ENCODE data around the gene NTMT2.
"Not testable (repeated sequence)": the region's sequence is repeated elsewhere in the genome, so short reads cannot be mapped to it uniquely, and the experiment has no call there.

The NTMT2 gene

GRCh38 chr1:170162459-170163246, 16.9 kb downstream of the NTMT2 start:
- no peak for DNase-seq

GRCh38 chr1:170164103-170164763, 18.5 kb downstream of the NTMT2 start:
- DNase-seq: no peak

- no peak for DNase-seq
These were observed 20.9 kb downstream of the NTMT2 start for GRCh38 chr1:170166518-170167180.

GRCh38 chr1:170168265-170168664, 22.5 kb downstream of the NTMT2 start:
- no peak for DNase-seq

GRCh38 chr1:170170513-170170912, 24.8 kb downstream of the NTMT2 start:
- not testable (repeated sequence) for DNase-seq

- DNase-seq: no peak
These were observed 28.6 kb downstream of the NTMT2 start for GRCh38 chr1:170174395-170174794.

GRCh38 chr1:170175041-170175440, 29.3 kb downstream of the NTMT2 start:
- no peak for DNase-seq

GRCh38 chr1:170175484-170175883, 29.7 kb downstream of the NTMT2 start:
- no peak for DNase-seq

- DNase-seq: no peak
These were observed 31.0 kb downstream of the NTMT2 start for GRCh38 chr1:170176772-170177171.

- no peak for DNase-seq
These were observed 36.7 kb downstream of the NTMT2 start for GRCh38 chr1:170182442-170182841.

- DNase-seq: no peak
These were observed 46.8 kb downstream of the NTMT2 start for GRCh38 chr1:170192546-170192945.

GRCh38 chr1:170194451-170194850, 48.7 kb downstream of the NTMT2 start:
- no peak for DNase-seq

GRCh38 chr1:170196490-170197236, 50.9 kb downstream of the NTMT2 start:
- no peak for DNase-seq

GRCh38 chr1:170198090-170198489, 52.3 kb downstream of the NTMT2 start:
- DNase-seq: no peak

GRCh38 chr1:170198584-170198983, 52.8 kb downstream of the NTMT2 start:
- no peak for DNase-seq

GRCh38 chr1:170200161-170200560, 54.4 kb downstream of the NTMT2 start:
- no peak for DNase-seq

- DNase-seq: no peak
These were observed 55.0 kb downstream of the NTMT2 start for GRCh38 chr1:170200621-170201397.

- DNase-seq: no peak
These were observed 57.9 kb downstream of the NTMT2 start for GRCh38 chr1:170203693-170204092.

- no peak for DNase-seq
These were observed 58.4 kb downstream of the NTMT2 start for GRCh38 chr1:170204121-170204520.

- no peak for DNase-seq
These were observed 59.5 kb downstream of the NTMT2 start for GRCh38 chr1:170205301-170205700.

GRCh38 chr1:170209125-170209524, 63.4 kb downstream of the NTMT2 start:
- DNase-seq: no peak

- no peak for DNase-seq
These were observed 64.4 kb downstream of the NTMT2 start for GRCh38 chr1:170210142-170210541.
